ENCODE data around the gene JAZF1.

GRCh38 chr7:27936047-27936767 lies 244.4 kb downstream of the JAZF1 start:
- TF ChIP-seq, protein P1, sequence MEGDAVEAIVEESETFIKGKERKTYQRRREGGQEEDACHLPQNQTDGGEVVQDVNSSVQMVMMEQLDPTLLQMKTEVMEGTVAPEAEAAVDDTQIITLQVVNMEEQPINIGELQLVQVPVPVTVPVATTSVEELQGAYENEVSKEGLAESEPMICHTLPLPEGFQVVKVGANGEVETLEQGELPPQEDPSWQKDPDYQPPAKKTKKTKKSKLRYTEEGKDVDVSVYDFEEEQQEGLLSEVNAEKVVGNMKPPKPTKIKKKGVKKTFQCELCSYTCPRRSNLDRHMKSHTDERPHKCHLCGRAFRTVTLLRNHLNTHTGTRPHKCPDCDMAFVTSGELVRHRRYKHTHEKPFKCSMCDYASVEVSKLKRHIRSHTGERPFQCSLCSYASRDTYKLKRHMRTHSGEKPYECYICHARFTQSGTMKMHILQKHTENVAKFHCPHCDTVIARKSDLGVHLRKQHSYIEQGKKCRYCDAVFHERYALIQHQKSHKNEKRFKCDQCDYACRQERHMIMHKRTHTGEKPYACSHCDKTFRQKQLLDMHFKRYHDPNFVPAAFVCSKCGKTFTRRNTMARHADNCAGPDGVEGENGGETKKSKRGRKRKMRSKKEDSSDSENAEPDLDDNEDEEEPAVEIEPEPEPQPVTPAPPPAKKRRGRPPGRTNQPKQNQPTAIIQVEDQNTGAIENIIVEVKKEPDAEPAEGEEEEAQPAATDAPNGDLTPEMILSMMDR (IDR thresholded peaks at IDR 0.05; ENCODE audit: poor library complexity), result no peak
- TF ChIP-seq EZH2phosphoT487 (IDR thresholded peaks at IDR 0.05; ENCODE audit: low read depth, severe bottlenecking, unreplicated experiment), result no peak

Data from hepatocyte (in vitro differentiated cells).